NCI-H2107 treated with DMSO at 0.1 percent for 48 hours (cell line): ENCODE data around the gene RBM15B.
"Not testable (repeated sequence)": the region's sequence is repeated elsewhere in the genome, so short reads cannot be mapped to it uniquely, and the experiment has no call there.

Experiments used
- DNase-seq: peaks from one replicate; lab custom pipeline; 2025; ENCODE audit not compliant: unreplicated experiment; lab: John Stamatoyannopoulos, UW

Gene RBM15B, protein sequence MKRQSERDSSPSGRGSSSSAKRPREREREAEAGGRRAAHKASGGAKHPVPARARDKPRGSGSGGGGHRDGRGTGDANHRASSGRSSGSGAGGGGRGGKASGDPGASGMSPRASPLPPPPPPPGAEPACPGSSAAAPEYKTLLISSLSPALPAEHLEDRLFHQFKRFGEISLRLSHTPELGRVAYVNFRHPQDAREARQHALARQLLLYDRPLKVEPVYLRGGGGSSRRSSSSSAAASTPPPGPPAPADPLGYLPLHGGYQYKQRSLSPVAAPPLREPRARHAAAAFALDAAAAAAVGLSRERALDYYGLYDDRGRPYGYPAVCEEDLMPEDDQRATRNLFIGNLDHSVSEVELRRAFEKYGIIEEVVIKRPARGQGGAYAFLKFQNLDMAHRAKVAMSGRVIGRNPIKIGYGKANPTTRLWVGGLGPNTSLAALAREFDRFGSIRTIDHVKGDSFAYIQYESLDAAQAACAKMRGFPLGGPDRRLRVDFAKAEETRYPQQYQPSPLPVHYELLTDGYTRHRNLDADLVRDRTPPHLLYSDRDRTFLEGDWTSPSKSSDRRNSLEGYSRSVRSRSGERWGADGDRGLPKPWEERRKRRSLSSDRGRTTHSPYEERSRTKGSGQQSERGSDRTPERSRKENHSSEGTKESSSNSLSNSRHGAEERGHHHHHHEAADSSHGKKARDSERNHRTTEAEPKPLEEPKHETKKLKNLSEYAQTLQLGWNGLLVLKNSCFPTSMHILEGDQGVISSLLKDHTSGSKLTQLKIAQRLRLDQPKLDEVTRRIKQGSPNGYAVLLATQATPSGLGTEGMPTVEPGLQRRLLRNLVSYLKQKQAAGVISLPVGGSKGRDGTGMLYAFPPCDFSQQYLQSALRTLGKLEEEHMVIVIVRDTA

DNA sequence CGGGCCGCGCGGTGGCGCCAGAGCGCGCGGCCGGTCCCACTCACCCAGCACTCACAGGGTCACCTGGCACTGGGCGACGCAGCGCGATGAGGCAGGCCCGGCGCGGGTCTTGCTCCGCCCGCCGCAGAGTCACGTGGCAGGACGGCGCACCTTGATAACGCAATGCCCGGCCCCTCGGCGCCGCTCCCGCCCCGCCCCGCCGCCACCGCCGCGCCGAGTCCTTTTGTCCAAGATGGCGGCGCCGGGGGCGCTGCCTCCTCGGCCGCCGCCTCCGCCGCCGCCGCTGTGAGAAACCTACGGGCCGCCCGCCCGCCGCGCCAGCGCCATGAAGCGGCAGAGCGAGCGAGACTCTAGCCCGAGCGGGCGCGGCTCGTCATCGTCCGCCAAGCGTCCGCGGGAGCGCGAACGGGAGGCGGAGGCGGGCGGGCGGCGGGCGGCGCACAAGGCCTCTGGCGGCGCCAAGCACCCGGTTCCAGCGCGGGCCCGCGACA lies at the start of gene RBM15B:
TSS of gene RBM15B (plus strand) at position 211 of the 491 bp plus-strand sequence. CDS start at position 326, 115 bp downstream.
- DNase-seq: peak; percentile 42

DNA sequence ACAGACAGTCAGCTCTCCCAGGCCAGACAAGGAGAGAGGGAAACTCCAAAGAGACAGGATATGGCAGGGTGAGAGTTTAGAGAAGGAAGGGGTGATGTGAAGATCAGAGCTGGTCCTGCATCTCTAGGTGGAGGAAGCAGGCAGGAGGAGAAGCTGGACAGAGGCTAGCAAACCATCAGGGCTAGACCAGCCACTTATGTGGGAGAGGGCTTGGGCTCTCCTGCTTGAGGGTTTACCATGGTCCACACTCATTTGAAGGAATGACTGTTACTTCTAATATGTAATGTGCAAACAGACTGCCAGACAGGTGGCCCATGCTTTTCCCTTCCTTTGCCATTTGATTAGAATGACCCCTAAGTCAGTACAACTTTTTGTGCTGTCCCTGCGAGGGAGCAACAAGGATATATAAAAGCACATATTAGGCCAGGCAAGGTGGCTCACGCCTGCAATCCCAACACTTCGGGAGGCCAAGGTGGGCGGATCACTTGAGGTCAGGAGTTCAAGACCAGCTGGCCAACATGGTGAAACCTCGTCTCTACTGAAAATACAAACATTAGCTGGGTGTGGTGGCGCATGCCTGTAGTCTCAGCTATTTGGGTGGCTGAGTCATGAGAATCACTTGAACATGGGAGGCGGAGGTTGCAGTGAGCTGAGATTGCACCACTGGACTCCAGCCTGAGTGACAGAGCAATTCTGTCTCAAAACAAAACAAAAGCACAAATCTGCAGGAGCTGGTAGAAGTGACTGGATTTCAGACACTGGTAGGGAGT lies 47.0 kb upstream of the RBM15B start:
- no peak for DNase-seq

DNA sequence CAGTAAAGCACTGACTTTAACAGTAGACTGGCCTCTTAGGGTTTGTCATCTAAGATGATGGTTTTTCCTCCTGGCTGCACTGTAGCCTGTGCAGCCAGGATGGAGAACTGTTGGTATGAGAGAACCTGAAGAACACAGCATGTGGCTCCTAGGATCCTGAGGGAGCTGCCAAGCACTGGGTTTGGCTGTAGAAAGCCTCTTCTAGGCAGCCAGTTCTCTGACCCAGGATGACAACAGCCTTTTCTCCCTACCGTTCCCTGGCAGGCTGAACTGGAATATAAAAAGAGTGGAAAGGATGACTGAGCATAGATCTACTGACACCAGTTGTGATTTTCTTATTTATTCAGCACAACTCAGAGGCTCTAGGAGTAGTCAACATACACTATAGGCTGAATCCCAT lies 40.3 kb upstream of the RBM15B start:
- DNase-seq: no peak

DNA sequence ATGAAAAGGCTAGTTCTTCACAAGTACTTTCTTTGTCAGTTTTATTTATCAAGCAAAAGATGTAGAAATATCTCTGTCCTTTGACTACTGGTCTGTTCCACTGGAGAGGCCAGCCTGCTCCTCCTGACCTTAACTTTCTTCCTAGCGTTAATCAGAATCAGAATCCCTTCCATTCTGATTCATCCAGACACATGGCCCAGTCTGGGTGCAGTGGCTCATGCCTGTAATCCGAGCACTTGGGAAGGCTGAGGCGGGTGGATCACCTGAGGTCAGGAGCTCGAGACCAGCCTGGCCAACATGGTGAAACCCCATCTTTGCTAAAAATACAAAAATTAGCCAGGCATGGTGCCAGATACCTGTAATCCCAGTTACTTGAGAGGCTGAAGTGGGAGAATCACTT lies 38.0 kb upstream of the RBM15B start:
- DNase-seq: no peak

DNA sequence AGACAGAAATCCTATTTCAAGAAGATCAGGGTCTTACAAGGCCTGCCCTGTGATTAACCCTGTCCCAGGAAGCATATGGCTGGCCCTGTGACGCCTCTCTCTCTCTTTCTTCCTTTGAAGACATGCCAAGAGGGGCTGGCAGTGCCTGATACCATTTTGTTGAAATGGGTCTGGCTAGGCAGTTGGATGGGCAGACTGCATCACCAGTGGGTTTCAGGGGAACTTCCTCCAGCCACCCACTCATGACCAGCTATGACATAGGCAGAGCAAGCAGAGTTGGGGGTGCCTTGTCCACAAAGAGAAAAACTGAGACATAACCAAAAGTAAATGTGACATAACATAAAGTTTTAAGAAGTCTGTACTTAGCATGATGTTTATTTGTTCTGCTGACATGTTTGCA lies 37.4 kb upstream of the RBM15B start:
- DNase-seq: no peak

DNA sequence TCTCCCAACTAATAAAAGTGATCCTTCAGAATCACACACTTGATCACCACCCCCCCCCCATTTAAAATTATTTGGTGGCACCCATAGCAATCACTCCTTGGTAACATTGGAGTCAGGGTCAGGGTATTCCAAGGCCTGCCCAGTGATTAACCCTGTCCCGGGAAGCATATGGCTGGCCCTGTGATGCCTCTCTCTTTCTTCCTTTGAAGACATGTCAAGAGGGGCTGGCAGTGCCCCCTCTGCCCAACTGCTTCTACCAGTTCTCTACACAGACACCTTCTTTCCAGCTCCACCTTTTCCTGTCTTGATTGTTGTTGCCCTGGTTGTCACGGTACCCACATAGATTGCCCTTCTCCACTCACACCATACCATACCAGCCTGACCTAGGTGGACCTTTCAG lies 36.9 kb upstream of the RBM15B start:
- no peak for DNase-seq

DNA sequence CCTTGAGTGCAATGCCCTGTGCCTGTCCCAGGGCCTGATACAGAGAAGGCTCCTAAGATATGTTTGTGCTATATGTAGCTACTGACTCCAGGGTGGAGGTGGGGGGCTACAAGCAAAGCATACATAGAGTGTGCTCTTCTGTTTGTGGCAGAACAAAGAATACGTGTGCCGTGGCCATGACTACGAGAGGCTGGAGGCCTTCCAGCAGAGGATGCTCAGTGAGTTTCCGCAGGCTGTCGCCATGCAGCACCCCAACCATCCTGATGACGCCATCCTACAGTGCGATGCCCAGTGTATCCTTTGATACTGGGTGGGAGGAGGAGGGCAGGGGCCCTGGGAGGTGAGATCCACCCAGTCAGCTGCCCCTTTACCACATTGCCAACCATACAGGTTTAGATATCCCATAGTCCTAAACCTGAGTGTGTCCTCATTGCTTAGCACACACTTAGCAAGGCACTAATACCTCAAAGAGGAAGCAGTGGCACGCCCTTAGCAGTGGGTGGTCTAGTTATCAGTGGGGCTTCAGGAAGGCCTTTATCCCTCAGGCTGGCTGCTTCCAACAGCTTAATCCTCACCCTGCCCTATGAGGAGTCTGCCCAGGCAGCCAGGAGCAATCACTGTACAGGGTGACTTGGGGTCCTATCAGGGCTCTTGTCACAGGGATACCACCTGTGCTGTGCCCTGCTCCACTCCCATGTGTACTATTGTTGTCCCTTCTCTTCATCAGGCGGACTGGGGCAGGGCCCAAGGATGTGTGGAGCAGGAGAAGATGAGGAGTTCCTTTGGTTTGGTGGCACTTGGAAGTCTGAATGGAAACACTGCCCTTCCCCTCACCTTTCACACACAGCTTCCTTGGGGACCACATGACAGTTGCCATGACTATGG lies 36.1 kb upstream of the RBM15B start:
- DNase-seq: no peak

DNA sequence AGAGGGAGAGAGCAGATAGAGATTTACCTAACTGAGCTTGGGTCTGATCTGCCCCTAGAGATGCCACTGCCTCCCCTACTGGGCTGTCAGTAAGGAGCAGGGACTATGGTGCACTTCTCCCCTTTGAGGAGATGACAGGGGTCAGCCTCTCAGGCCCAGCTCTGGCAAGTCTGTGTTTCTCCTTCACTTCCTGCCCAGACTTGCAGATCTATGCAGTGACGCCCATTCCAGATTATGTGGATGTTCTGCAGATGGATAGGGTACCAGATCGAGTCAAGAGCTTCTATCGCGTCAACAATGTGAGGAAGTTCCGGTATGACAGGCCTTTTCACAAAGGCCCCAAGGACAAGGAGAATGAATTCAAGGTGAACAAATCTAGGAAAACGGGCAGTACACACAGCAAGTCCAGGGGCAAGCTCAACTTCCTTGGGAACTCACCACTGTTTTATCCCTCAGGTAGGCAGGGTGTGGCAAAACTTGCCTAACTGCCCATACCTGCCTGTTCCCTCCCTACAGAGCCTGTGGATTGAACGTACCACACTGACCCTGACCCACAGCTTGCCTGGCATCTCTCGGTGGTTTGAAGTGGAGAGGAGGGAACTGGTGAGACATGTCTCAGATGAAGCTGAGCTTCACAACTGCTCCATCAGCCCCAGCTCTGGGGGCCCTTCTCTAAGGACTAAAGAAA lies 35.0 kb upstream of the RBM15B start:
- no peak for DNase-seq

DNA sequence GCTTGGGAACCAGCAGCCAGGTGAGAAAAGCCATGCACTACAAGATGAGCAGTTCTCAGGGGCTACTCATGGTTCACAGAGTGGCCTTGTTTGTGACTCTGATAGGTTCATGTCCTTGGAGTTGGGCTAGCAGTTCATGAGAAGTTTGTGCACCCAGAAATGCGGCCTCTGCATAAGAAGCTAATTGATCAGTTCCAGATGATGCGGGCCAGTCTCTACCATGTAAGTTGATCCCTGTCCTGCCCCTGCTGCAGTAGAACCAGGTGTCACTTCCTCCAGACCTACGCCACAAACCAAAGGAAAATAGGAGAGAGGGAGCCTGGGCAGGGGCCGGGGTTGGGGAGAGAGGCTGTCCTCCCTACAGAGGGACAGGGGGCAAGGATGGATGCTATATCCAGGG lies 33.2 kb upstream of the RBM15B start:
- no peak for DNase-seq

DNA sequence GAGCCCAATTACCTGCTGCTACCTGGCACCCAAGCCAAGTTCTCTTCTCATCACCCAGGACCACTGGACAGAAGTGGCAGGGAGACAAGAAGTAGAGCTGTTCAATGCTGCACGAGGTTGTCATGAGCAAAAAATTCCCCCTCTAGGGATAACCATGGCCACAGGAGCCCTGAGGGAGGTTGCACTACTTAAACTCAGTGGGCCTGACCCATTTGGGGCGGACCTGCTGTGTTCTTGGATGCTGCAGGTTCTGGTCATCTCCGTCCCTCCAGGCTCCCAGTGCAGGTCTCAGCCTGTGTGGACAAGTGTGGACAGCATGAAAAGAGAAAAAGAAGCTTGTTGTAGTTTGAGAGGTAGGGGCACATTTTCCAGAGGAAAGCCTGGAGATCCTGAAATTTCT lies 32.1 kb upstream of the RBM15B start:
- no peak for DNase-seq

DNA sequence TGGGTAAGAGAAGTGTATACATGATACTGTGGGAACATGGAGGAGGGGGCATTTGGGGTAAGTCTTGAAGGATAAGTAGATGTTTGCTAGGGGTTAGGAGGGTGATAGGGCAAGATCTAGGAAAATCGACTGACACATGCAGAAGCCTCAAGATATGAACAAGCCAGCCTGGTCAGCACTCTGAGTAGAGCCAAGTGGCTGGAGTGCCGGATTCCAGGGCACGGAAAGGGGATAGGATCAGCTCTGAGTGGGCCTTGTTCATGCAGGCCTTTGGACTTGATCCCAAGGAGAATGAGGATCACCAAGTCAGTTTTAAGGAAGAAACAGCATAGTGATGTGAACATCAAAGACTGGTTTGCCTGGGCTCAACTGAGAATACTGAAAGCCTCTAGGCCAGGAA lies 30.3 kb upstream of the RBM15B start:
- no peak for DNase-seq

DNA sequence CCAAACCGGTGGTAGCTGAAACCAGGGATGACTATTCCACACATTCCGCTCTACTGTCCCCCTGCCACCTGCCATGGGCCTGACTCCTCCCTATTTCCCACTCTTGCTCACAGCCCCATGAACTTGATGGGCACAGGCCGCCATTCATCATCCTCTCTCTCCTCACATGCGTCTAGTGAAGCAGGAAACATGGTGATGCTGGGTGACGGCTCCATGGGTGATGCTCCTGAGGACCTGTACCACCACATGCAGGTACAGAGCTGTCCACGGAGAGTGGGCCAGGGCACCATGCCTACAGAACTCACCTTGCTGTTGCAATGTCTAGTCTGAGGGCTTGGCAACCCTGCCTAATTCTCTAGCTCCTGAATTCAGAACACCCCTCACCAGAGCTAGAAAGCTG lies 29.3 kb upstream of the RBM15B start:
- no peak for DNase-seq

DNA sequence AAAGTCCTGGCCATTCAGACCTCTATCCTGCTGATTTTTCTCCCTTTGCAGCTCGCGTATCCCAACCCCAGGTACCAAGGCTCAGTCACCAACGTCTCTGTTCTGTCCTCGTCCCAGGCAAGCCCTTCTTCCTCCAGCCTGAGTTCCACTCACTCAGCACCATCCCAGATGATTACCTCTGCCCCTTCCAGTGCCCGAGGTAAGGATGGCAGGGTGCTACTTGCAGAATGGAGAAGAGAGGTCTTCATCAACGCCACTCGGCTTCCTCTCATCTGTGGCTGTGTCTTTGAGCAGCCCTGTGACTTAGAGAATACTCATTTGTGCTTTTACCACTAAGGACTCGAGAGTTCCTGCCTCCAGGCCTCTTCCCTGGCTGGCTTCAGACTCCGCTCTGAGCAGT lies 28.6 kb upstream of the RBM15B start:
- DNase-seq: no peak

DNA sequence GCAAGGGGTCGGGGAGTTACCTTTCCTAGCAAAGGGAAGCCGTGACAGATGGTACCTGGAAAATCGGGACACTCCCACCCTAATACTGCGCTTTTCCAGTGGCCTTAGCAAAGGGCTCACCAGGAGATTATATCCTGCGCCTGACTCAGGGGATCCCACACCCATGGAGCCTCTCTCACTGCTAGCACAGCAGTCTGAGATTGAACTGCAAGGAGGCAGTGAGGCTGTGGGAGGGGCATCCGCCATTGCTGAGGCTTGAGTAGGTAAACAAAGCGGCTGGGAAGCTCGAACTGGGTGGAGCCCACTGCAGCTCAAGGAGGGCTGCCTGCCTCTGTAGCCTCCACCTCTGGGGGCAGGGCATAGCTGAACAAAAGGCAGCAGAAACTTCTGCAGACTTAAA lies 22.8 kb upstream of the RBM15B start:
- DNase-seq: not testable (repeated sequence)

DNA sequence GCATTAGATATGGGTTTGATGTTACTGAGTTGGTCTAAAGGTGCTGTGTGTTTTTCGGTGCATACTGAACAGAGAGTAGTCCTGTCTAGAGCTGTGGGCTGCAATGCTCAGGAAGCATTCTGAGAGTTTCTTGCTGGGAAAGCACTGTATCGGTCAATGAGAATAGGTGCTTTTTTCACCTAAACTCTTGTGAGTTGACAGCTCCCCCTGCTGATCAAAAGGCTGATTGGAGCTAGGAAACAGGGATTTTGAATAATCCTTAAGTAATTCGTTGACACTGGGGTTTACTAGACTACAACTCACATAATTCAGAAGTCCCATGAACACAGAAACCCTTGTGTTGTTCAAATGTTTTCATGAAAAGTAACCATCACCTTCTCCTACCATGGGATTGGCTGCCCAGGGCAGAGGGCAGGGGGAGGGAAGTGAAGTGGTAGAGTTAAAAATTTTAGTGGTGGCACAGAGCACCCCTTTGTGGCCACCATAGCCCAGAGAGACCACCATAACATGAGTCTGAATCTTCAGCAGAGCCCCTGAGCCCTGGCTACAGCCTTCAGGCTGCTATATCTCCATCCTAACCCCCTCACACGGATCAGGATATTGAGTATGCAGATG lies 19.0 kb upstream of the RBM15B start:
- DNase-seq: no peak

DNA sequence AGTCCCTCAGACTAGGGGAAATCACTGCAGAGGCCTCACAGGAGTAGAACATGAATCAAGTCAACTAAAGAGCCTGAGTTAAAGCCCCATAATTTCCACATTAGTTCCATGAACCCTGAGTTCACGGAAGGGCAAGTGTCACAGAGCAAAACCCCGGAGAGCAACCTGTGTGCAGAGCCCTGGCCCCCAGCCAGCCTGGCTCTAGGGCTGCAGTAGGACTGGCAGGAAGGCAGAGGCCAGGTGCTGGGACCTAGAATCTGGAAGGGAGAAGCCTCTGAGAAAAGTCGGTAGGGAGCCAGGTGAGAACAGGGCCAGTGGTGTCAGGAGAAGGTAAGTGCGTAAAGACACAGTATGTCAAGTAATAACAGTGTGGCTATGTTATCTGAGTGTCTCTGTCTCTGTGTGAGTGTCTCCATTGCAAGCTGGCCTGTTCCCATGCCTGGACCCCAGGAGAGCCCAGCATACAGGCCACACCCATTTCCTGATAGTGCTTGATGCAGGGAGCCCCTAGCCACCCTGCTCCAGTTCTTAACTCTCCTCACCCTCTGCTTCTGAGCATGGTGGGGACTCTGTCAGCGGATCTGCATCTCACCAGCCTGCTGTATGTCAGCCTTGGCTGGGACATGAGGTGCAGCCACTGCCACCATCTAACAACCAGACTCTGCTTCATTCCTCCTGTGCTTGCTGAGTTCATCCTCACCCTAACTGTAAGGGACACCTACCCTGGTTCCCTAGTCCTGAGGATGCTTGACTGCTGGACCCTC lies 17.2 kb upstream of the RBM15B start:
- DNase-seq: no peak

DNA sequence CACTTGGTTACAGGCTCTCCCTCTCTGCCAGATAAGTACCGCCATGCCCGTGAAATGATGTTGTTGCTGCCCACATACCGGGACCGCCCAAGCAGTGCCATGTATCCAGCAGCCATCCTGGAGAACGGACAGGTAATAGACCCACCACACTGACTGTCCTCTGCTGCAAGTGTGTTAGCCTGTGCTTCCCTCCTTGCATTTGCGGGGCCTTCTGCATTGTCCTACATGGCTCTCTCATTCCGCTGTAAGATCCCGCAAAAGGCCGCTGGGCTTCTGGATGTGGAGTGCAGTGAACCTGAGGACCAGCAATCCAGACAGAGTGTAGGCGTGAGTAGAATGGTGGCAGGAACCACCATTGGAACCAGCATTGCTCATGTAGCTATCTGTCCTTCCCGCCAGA lies 16.6 kb upstream of the RBM15B start:
- DNase-seq: no peak

DNA sequence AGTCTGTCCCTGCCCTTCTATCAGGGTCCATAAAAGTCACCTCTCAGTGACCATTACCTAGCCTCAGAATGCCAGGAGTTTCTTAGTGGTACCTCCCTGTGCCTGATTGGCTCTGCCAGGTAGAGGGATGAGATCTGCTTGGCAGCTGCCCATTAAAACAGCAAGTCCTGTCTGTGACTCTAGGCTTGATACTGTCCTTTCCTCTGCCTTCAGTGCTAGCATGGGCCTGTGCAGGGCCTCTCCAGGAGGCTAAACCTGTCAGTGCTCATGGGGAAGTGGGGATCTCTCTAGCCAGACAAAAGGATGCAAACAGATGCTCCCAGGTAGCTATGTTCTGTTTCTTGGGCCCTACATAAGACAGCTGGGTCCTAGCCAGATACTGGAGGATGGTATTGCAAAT lies 15.9 kb upstream of the RBM15B start:
- no peak for DNase-seq

DNA sequence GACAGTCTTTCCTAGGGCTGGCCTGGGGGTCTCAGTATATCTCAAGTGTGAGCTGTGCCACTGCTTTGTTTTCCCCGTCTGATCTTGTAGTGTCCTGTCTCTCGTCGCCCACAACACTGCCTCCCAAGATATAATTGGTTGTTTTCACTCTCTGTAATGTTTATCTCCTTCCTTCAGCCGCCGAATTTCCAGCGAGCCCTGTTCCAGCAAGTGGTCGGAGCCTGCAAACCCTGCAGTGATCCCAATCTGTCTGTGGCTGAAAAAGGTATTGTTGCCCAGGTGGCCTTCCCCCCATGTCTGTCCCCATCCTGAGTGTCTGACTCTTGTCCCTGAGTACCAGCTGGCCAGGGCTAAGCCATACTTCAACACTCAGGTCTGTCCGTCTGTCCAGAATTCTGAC lies 15.5 kb upstream of the RBM15B start:
- no peak for DNase-seq
